GM23338 (cell line): ENCODE measurements around the gene MKX.

Source experiments
- EZH2 ChIP-seq: fragments of 200-600 bp; sonication (generic); IDR thresholded peaks from one replicate; pipeline ENCODE4 v1.8.0; 2017; ENCODE audit warnings: antibody characterized with exemption, mild to moderate bottlenecking, low read depth; ENCODE audit not compliant: unreplicated experiment
- STAT1 ChIP-seq: IDR thresholded peaks from one replicate; pipeline ENCODE4 v1.6.1; 2016; ENCODE audit warnings: antibody characterized with exemption; ENCODE audit not compliant: unreplicated experiment
- TF ChIP-seq, protein P1 (sequence below), 2 experiments: fragments of 200-600 bp in 1 of 2; sonication (generic) in 1 of 2; conservative IDR thresholded peaks; 2 replicates each; pipeline versions ENCODE4 v1.5.1 to v1.6.1; 2016 to 2017; ENCODE audit warnings: antibody characterized with exemption in 2 of 2, low read depth in 2 of 2, mild to moderate bottlenecking in 2 of 2, moderate library complexity in 1 of 2

GRCh38 chr10:27717861-27718260 is 27.8 kb downstream of the MKX start:
- TF ChIP-seq STAT1, result no peak
- TF ChIP-seq, protein P1, sequence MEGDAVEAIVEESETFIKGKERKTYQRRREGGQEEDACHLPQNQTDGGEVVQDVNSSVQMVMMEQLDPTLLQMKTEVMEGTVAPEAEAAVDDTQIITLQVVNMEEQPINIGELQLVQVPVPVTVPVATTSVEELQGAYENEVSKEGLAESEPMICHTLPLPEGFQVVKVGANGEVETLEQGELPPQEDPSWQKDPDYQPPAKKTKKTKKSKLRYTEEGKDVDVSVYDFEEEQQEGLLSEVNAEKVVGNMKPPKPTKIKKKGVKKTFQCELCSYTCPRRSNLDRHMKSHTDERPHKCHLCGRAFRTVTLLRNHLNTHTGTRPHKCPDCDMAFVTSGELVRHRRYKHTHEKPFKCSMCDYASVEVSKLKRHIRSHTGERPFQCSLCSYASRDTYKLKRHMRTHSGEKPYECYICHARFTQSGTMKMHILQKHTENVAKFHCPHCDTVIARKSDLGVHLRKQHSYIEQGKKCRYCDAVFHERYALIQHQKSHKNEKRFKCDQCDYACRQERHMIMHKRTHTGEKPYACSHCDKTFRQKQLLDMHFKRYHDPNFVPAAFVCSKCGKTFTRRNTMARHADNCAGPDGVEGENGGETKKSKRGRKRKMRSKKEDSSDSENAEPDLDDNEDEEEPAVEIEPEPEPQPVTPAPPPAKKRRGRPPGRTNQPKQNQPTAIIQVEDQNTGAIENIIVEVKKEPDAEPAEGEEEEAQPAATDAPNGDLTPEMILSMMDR (conservative IDR thresholded peaks at IDR 0.05; ENCODE audit: low read depth in 2 of 2), result no peak
- no peak for TF ChIP-seq EZH2
